Stimulated activated CD4-positive, alpha-beta T cell treated with anti-CD3 and anti-CD28 coated beads, Interleukin-12 subunit alpha, Interleukin-12 subunit beta, amount 100 ng/mL, for 4 hours (primary cell): ENCODE results near the gene TTLL11.
A peak's percentile ranks its signal among the peaks of the same experiment; 100 is the strongest.

Source experiments
- DNase-seq: peaks from one replicate; pipeline ENCODE4 v3.0.0-alpha.2; 2020

The TTLL11 gene

GRCh38 chr9:122092611-122093506 lies at the start of gene TTLL11:
TTLL11 (minus strand) TSS chr9:122093308; CDS start chr9:122093148, 160 bp downstream.
- DNase-seq: peak; percentile 95

- no peak for DNase-seq
Measured at GRCh38 chr9:122141671-122142070, 48.6 kb upstream of the TTLL11 start.

- DNase-seq: no peak
Measured at GRCh38 chr9:122140368-122141193, 47.5 kb upstream of the TTLL11 start.

GRCh38 chr9:122138560-122139268 lies 45.6 kb upstream of the TTLL11 start:
- DNase-seq: no peak

GRCh38 chr9:122135529-122135859 lies 42.4 kb upstream of the TTLL11 start:
- no peak for DNase-seq

GRCh38 chr9:122134822-122135528 lies 41.9 kb upstream of the TTLL11 start:
- no peak for DNase-seq

- no peak for DNase-seq
Measured at GRCh38 chr9:122133984-122134535, 41.0 kb upstream of the TTLL11 start.

GRCh38 chr9:122133263-122133983 lies 40.3 kb upstream of the TTLL11 start:
- DNase-seq: no peak

GRCh38 chr9:122132539-122132938 lies 39.4 kb upstream of the TTLL11 start:
- DNase-seq: no peak

- no peak for DNase-seq
Measured at GRCh38 chr9:122131401-122132001, 38.4 kb upstream of the TTLL11 start.

GRCh38 chr9:122130837-122131236 lies 37.7 kb upstream of the TTLL11 start:
- no peak for DNase-seq

- DNase-seq: no peak
Measured at GRCh38 chr9:122129969-122130368, 36.9 kb upstream of the TTLL11 start.

- DNase-seq: no peak
Measured at GRCh38 chr9:122128969-122129343, 35.8 kb upstream of the TTLL11 start.

GRCh38 chr9:122128007-122128968 lies 35.2 kb upstream of the TTLL11 start:
- no peak for DNase-seq

GRCh38 chr9:122127396-122127798 lies 34.3 kb upstream of the TTLL11 start:
- no peak for DNase-seq

- DNase-seq: no peak
Measured at GRCh38 chr9:122126331-122127261, 33.5 kb upstream of the TTLL11 start.

GRCh38 chr9:122125509-122126330 lies 32.6 kb upstream of the TTLL11 start:
- DNase-seq: no peak

- DNase-seq: peak; percentile 76
Measured at GRCh38 chr9:122125158-122125508, 32.0 kb upstream of the TTLL11 start.
